GM12872 (cell line): ENCODE measurements around the gene CCDC78.

Experiments used
- CTCF ChIP-seq: IDR thresholded peaks from 3 replicates; pipeline ENCODE4 v1.5.1; 2011; ENCODE audit warnings: low read depth, mild to moderate bottlenecking, low read length, moderate library complexity; ENCODE audit not compliant: insufficient read depth

CCDC78 gene

GRCh38 chr16:676565-676902, 49.7 kb downstream of the CCDC78 start:
- TF ChIP-seq CTCF, result no peak

GRCh38 chr16:675884-676564, 50.2 kb downstream of the CCDC78 start:
- no peak for TF ChIP-seq CTCF

GRCh38 chr16:674968-675883, 51.0 kb downstream of the CCDC78 start, which contains the start of gene RHBDL1:
TSS of gene RHBDL1 (plus strand) at chr16:675671. CDS start at chr16:675791, 120 bp downstream.
- no peak for TF ChIP-seq CTCF

GRCh38 chr16:674214-674881, 51.9 kb downstream of the CCDC78 start:
- TF ChIP-seq CTCF, result no peak

- no peak for TF ChIP-seq CTCF
These were observed 52.7 kb downstream of the CCDC78 start for GRCh38 chr16:673399-673991.

- TF ChIP-seq CTCF, result no peak
These were observed 53.4 kb downstream of the CCDC78 start for GRCh38 chr16:672851-673250.
